CD4-positive, alpha-beta T cell treated with Interleukin-1 beta for 1 hour (primary cell): ENCODE data around the gene GLIS1.

ENCODE experiments used
- DNase-seq, 2 donors: peaks; one replicate each; pipeline ENCODE4 v3.0.0-alpha.2; 2020 to 2022

The GLIS1 gene

DNA sequence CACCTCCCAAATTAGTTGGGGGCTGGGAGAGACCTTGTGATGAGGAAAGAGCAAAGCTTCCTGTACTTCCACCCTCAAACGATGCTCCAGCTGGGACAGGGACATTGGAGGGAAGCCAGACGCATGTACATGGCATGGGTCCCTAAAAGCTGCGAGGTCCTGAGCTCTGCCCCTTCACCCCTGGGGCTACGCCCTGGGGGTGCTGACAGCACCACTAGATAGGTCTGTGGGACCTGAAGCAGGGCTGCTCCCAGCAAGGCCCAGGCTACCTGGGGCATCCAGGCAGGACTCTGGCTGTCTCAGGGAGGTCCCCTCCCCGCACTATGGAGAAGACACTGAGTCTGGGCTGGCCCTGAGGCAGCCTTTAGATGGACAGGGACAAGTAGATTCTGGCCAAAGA lies 196.4 kb downstream of the GLIS1 start:
- DNase-seq, result no peak

DNA sequence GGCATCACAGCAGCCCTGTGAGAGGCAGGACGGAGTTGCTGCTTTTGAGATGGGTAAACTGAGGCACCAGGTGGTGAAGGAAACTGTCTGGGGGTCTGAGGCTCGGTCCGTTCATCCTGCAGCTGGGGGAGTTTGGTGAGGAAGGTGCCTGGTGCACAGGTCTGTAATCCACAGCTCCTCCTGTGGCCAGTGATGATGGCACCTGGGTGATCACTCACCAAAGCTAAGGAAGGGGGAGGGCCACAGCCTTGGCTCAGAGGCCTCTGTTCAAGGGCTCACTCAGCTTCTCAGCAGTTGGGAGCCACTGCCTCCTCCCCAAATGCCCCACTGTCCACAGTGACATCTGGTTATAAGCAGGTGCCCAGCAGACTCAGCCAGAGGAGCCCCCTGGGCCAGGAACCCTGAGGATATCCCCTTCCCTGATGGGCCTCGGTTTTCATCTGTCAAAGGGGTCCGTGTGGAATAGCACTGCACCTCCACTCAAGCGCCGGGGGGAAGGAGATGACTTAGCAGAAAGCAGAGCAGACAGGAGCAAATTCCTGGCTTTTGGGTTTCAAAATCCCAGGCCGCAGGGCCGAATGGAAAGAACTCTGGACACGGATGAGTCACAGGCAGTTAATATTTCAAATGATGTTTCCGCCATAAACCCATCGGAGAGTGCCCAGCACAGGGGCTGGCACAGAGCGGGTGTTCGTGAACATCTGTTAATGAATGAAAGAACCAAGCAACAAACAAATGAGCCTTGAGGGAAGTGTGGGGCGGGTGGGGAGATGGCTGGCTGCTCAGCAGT lies 197.0 kb downstream of the GLIS1 start:
- no peak for DNase-seq

DNA sequence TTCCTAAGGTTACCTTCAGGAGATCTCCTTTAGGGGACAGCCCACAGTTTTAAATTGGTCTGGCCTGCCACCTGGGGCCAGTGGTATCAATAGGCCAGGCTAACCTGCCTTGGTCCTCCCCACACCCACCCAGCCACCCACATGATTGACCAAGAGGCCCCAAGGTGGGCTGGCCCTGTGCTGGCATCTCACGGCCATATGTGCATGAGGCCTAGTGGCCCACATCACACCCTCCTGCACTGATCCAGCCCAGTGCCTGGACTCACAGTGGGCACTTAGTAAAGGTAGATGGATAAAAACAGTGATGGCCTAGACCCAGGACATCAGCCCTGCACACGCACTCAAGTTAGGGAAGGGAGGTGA lies 197.7 kb downstream of the GLIS1 start:
- no peak for DNase-seq

DNA sequence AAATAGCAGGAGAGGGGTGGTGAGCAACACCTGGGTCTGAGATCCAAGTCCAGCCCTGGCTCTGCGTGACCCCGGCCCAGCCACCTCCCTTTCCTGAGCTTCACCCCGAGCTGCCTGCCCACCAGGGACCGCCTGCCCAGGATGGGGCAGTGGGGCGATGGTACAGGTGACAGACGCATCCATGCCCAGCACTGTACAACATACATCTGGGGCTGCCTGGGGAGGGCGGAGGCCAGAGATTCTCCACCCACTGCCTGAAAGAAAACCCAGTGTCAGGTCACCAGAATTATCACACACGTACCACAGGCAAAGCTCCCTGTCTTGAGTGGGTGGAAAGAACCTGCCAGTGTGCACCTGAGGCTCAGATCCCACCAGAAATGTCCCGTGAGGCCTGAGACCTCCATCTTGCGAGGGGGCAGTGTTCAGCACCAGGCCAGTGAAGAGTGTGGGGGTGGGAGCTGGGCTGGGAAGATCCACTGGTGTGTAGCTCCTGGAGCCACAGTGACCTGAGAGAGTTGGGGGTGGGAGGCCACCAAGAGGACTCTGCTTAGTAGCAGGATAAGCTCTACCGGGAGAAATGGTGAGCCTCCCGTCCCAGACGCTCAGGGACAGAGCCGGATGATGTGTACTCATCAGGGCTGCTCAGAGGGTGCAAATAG lies 198.2 kb downstream of the GLIS1 start:
- no peak for DNase-seq

DNA sequence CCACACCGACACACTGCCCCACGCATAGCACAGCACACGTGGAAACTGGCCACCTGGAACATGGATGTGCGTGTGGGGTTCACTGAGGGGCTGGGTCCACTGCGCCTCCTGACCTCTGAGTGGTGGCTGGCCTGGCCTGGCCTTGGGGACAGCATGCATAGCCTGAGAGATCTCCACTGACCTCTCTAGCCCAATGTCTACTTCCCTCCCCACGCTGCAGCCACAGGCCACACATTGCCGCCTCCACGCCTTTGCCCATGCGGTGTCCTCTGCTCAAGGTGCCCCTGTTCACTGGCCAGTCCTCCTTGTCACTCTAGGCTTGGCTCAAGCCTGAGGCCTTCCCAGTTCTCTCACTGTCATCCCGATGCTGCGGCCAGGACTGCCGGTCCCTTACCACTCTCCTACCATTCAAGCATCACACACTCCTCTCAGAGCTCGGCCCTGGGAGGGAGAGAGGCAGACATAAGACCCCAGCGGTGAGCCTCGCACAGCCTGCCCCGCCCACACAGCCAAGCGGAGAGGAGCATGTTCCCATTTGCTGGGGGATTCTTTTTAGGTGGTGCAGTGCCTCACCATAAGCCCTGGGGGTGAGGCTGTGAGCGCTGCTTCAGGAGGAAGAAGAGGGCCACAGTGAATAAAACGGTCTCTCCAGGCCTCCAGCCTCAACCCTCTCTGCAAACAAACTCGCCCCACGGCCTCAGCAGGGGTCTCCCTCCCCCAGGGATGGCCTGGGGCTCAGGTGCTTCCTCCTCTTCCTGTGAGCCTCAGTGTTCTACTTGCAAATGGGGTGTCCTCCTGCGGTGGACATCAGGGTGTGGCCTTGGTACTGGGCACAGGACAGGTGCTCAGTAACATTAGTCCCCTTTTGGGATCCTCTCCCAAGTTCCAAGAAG lies 199.0 kb downstream of the GLIS1 start:
- no peak for DNase-seq

DNA sequence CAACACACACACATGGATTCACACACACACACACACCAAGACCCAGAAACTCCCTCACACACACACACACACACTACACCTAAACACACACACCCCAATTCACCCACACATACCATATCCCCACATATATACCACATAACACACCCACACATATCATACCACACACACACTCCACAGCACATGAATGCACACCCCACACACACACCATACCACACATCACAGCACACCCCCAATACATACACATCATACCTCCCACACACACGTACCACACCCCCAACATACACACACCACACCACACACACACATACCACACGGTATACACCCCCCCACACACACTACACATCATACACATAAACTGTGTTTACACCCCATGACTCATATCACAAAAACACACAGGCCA lies 199.7 kb downstream of the GLIS1 start:
- DNase-seq, result no peak

DNA sequence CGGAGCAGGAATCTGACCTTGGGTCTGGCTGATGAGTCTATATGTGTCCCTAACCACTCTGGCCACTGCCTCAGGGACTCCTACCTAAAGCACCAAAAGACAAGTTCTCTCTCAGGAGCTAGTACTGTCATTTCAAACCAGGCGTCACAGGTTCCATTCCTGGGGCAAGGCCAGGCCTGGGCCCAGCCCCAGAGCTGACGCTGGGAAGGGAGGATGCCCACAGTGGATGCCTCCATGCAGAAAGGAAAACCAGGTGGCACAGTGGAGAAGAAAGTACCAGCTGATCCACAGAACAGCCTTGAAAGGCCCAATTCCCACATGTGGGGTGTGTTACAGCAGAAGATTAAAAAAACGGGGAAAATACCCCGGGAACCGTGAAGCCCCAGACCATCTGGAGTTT lies 202.4 kb downstream of the GLIS1 start:
- DNase-seq, result no peak

DNA sequence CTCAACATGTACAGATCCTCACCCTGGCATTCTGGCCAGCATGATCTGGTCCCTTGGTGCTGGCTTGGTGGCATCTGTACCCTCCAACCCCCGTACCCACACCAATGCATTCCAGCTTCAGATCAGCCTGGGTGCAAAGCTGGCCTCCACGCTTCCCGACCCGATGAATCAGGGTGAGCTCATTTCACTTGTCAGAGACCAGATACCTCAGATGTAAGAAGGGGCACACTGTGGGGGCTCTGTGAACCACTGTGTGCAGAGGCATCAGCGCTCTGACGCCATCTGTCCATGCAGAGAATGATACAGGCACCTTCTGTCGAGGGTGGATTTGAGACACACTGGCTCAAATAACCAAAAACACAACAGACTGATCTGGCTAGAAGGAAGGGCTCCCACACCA lies 203.1 kb downstream of the GLIS1 start:
- DNase-seq, result no peak

DNA sequence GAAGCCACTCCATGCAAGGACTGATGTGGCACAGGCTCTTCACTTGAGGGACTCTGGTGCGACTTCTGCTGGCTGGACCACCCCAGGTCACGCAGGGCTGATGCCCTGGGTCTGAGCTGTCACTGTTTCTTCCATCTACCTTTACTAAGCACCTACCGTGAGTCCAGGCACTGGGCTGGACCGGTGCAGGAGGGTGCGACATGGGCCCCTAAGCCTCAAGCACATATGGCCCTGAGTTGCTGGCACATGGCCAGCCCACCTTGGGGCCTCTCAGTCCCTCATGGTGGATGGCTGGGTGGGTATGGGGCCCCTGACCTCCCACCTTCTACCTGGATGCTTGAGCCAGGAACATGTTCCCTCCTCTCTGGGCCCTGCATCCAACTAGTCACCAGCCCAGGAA lies 203.7 kb downstream of the GLIS1 start:
- DNase-seq, result no peak

DNA sequence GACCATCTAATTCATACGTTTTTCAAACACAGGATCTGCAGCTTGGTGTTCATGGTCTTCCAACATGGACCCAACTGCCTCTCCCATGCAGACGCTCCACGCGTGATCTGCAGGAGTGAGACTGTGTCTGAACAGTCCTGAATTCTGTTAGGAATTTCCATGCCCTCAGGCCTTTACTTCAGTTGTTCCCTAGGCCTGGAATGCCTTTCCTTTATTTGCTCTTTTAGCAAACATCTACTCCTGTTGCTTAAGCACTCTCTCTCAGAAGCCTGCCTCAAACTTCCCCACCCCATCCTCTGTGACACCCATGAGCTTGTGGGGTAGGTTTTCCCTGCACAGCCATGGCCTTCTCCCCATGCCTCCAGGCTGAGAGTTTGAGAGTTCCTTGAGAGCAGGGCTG lies 206.1 kb downstream of the GLIS1 start:
- no peak for DNase-seq

DNA sequence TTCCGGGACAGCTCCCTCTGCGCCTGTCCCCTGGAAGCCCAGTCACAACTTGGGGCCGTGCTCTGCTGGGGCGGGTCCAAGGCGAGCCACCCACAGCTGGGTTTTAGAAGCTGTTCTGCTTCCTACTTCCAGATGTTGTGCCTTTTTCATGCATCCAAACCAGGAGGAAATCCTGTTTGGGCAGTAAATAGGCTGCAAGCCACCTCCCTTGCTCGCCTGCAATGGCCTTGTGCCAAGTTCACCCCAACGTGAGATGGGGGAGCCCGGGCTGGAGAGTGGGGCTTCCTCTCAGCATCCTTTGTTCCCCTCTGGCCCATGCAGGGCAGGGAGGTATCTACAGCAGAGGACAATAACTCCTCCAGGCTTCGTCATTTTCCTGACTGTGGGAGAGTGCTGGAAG lies 206.6 kb downstream of the GLIS1 start:
- no peak for DNase-seq

DNA sequence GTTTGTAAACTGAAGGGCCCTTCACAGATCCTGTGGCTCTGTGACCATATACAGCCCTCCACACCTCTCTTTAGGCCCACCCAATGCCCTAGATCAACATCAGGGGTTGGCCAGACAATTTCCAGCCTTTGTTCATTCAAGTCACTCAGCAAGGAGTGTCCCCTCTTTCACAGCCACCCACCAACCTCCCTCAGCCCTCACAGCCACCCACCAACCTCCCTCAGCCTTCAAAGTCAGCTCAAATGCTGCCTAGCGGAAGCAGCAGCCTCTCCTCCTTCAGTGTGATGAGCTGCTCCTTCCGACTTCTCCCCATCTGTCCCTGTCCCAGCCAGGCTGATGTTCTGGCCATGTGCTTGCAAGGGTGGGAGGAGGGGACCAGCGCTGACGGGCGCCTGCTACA lies 208.4 kb downstream of the GLIS1 start:
- no peak for DNase-seq

DNA sequence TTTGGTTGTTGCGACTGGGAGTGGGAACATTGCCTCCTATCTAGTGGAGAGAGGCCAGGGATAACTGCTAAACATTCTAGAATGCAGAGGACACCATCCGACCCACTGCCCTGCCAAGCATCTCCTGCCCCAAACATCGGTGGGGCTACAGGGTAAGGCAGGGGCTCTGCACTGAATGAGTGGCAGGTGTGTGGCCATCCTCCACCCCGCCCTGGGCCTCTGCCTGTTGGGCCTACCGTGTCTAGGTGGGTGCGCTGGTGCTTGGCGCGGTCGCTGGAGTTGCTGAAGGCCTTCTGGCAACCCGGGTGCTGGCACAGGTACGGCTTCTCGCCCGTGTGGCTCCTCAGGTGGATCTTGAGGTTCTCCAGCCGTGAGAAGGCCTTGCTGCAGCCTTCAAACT lies 209.4 kb downstream of the GLIS1 start:
- DNase-seq, result no peak

DNA sequence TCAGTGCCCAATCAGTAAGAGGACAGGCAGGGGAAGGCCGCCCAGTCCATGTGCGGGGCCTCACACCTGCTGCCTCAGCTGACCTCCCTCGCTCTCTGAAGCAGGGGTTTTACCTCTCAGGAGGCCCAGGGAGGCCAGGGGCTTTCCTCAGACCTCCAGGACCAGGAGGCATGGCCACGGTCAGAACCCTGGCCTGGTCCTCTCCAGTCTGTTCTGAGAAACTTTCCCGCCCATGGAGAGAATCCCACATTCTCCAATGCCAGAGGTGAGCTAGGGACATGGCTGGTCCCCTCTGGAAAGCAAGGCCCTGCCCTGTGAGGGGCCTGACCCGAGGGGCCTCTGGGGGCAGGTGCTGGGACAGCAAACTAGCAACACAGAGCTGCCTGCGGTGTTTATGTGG lies 211.6 kb downstream of the GLIS1 start:
- no peak for DNase-seq

DNA sequence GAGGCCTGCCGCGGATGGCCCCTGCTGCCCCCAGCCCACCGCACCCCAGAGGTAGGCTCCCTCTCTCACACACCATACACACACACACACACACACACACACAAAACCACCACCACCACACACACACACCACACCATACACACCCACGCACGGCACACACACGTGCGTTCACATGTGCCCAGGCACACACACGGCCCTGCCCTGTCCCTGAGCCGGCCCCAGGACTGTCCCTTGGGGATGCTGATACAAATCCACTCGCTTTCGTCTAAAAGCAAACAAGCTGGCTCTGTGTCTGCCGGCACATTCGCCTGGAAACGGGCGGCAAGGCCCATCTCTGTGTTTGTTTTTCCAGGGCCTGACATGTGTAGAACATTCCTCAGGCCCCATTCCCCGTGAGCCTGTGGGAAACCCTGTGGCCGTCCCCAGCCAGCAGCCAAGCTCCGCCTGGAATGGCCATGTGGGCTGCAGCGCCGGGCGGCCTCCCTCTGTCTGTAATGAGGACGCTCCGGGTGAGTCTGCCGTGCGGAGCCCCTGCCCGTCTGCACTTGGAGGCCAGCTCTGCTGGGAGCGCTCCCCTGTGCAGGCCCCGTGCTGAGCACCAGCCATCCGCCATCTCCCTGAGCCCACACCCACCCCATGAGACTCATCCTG lies 212.4 kb downstream of the GLIS1 start:
- no peak for DNase-seq

DNA sequence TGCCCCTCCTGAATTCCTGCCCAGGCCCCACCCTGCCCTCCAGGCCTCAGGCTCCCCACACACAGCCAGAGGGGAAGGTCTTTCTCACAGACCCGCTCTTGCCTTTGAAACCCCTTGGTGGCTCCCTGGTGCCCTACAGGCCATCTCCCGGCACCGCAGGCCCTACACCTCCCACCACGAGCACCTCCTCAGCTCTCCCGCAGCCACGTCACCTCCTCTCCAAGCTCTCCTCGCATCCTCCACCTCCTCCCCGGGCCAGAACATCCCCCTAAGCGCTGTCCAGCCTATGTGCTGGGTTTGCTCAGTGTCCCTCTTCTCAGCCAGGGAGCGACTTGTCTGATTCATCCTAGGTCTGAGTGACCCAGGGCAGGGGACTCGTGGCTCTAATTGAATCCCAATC lies 213.4 kb downstream of the GLIS1 start:
- DNase-seq, result no peak

DNA sequence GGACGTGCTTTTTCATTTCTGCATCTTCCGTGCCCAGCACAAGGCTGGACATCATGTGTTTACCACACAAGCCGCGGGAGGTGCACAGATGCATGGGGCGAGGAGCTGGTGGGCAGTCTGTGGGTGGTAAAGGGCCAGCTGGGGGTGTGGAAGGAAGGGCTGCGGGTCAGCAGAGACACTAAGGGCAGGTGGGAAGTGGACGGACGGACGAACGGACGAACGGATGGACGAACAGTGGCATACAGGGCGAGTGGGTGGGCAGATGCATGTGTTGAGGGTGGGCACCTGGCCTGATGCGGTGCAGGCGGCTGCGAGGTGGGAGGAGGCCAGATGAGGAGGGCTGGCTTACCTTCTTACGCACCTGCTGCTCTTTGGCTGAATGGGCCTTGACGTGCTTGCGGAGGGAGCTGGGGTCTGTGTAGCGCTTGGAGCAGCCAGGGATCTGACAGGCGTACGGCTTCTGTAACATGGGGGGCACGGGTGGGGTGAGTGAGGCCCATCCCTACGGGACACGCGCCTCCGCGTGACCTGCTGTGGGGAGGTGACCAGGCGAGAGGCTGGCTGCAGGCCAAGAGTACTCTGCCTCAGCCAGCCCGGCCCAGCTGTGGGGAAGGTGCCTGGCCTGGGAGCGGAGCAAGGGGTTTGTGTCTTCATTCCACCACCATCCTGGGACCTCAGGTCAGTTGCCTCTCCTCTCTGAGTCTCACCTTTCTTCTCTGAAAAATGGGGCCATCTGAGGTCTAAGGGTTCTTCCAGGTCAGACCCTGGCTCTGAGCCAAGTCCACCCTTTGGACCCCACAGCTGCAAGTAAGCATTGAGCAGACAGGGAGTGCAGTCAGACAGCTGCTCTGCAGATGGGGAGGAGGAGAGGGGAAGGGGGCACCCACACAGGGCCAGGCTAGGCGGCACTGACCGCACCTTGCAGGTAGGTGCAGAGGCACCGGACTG lies 214.3 kb downstream of the GLIS1 start:
- DNase-seq, result no peak

DNA sequence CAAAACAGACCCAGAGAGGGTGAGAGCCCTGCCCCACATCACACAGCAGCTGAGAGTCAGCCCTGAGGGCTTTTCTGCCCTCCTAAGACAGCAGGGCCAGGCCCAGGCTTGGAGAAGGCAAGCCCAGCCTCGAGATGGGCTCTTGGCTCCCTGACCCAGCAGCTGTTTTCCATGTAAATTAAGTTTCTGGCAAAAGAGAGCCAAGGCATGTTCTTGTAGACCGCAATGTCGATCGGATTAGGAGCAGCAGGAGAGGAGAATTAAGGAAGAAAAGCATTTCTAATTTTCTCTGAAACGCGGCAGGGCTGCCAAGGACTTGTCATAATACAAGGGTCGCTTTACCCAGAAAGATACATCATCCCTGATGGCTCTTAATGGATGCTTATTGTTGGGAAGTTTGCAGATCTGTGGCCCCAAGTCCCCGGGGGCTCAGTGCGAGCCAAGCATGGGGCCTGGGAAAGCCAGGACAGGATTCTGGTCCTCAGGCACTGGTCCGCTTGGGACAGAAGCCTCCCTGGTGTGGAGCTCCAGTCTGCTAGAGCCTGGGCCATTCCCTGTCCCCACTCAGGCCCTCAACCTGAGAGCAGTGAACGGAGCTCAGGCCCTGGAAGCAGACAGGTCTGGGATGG lies 216.9 kb downstream of the GLIS1 start:
- DNase-seq, result no peak

DNA sequence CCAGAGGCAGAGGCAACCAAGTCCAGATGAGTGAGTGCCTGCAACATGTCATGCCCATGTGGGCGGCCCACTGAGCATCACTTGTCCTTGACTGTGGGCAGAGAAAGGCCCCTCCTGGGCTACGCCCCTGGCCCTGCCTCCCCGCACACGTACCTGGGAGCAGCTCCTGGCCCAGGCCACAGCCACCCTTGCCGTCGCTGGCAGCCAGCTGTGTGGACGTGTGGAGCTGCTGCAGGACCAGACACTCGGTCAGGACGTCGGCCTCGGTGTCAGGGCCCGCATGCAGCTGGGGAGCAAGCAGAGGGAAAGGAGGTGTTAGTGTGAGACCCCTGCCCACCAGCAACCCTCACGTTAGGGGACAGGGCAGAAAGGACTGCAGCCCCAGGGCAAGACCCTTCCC lies 218.5 kb downstream of the GLIS1 start:
- DNase-seq, result no peak

DNA sequence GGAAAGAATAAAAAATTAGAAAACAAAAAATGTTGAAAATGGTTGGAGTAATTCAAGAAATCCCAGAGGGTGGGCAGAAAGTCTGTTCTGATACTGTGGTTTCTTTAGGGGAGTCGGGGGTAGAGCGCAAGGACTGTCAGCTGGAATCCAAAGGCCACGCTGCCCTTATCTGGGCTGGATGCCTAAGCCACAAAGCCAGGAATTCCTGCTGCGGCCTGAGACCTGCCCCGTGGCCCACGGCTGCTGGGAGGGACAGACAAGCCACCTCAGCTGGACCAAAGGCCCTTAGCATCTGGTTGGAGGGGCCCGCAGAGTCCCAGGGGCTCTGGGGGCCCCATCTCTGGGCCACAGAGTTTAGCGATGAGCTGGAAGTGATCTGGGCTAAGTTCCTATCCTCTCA lies 219.5 kb downstream of the GLIS1 start:
- no peak for DNase-seq

DNA sequence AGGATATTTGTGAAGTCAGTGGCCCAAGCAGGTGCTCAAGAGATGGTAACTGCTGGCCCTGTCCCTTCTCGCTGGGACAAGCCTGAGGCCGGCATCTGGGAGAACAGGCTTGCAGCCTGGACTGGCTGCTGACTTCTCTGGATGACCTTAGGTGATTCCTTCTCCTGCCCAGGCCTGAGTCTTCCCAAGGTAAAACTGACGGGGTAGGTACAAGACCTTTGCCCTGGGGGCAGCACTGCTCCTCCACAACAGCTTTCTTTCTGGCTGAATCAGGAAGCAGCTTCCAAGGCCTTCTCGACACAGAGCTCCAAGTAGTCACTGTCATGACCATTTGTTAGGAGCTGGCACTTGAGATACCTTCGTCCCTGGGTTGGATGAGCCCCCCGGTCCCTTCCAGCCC lies 220.2 kb downstream of the GLIS1 start:
- no peak for DNase-seq
